ENCODE data around the gene UBE2H.

UBE2H gene

DNA sequence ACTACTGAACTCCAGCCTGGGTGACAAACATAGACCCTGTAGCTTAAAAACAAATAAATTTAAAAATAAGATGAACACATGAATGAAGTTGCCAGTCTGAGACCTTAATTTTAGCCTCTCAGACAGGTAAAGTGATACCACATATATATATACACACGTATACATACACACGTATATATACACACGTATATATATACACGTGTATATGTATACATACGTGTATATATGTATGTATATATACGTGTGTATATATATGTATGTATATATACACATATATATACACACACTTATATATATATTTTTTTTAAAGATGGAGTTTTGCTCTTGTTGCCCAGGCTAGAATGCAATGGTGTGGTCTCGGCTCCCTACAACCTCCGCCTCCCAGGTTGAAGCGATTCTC lies 62.7 kb downstream of the UBE2H start:
- no peak for DNase-seq (ENCODE audit: low read depth)
- TF ChIP-seq, protein P1, sequence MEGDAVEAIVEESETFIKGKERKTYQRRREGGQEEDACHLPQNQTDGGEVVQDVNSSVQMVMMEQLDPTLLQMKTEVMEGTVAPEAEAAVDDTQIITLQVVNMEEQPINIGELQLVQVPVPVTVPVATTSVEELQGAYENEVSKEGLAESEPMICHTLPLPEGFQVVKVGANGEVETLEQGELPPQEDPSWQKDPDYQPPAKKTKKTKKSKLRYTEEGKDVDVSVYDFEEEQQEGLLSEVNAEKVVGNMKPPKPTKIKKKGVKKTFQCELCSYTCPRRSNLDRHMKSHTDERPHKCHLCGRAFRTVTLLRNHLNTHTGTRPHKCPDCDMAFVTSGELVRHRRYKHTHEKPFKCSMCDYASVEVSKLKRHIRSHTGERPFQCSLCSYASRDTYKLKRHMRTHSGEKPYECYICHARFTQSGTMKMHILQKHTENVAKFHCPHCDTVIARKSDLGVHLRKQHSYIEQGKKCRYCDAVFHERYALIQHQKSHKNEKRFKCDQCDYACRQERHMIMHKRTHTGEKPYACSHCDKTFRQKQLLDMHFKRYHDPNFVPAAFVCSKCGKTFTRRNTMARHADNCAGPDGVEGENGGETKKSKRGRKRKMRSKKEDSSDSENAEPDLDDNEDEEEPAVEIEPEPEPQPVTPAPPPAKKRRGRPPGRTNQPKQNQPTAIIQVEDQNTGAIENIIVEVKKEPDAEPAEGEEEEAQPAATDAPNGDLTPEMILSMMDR (IDR thresholded peaks at IDR 0.05; ENCODE audit: insufficient read depth, low read depth, low read length, missing control alignments): no peak

DNA sequence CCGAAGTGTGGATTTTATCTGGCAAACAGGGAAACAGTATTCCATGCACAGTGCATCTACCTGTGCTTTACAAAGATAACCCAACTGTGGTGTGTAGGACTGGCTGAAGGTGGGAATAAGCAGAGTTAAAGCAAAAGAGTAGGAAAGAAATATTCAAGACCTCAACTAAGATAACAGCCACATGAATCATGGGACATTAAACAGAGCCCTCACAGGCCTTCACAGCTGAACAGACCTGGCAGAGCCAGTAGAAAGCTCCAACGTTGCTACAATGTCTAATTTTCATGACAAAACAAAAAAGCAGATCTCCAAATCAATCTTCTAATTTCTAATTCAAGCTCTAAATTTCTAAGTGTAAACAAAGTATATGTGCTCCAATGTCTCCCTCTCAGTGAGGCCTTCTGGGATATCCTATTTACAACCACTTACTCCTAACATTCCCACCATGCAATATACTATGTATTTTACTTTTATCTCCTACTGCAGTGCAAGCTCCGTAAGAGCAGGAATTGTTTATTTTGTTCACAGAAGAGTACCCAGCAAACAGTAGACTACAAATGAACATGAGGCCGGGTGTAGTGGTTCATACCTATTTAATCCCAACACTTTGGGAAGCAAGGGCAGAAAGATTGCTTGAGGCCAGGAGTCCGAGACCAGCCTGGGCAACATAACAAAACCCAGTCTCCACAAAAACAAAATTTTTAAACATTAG lies 63.5 kb downstream of the UBE2H start:
- H3K4me3 ChIP-seq (ENCODE audit: low read depth, low read length): no peak overlapping the region
- no peak for DNase-seq (ENCODE audit: low read depth)
- TF ChIP-seq, protein P1 (IDR thresholded peaks at IDR 0.05; ENCODE audit: insufficient read depth, low read depth, low read length, missing control alignments): no peak

More for the DNA sequence above, 62.7 kb downstream of the UBE2H start:
- H3K4me3 ChIP-seq (ENCODE audit: low read depth, low read length): no peak overlapping the region

DNA sequence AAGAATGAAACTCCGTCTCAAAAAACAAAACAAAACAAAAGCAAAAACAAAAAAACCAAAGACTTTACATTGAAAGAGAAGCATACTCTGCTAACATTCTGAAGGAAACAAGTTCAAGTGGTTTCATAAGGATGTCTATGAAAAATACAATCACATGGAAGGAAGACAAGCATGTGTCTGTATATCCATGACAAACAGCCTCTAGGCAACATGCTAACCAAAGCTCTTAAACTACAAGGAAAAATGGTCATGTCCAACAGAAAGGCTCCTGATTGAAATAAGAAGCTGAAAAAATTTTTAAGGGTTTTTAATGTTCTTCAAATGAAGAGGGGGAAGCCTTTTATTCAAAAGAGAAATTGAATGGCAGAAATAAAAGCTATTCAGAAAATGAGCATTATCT lies 64.9 kb downstream of the UBE2H start:
- TF ChIP-seq, protein P1 (IDR thresholded peaks at IDR 0.05; ENCODE audit: insufficient read depth, low read depth, low read length, missing control alignments): no peak
- DNase-seq (ENCODE audit: low read depth): no peak
- no peak overlapping the region for H3K4me3 ChIP-seq (ENCODE audit: low read depth, low read length)

DNA sequence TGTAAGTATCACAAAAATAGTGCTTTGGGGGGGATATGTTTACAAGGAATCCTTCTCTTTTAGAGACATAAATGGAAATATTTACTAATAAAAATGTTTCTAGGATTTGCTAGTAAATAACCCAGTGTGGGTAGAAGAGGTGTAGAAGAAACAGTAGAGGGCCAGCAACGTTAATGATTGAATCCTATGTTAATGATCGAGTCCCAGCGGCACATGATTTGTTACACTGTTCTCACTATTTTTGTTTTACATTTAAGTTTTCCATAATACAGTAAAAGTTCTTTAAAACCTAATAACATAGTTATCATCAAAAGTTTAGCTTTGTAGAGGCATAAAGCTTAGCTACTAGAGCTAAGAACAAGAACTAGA lies 66.0 kb downstream of the UBE2H start:
- no peak for DNase-seq (ENCODE audit: low read depth)
- TF ChIP-seq, protein P1 (IDR thresholded peaks at IDR 0.05; ENCODE audit: insufficient read depth, low read depth, low read length, missing control alignments): no peak
- no peak overlapping the region for H3K4me3 ChIP-seq (ENCODE audit: low read depth, low read length)

DNA sequence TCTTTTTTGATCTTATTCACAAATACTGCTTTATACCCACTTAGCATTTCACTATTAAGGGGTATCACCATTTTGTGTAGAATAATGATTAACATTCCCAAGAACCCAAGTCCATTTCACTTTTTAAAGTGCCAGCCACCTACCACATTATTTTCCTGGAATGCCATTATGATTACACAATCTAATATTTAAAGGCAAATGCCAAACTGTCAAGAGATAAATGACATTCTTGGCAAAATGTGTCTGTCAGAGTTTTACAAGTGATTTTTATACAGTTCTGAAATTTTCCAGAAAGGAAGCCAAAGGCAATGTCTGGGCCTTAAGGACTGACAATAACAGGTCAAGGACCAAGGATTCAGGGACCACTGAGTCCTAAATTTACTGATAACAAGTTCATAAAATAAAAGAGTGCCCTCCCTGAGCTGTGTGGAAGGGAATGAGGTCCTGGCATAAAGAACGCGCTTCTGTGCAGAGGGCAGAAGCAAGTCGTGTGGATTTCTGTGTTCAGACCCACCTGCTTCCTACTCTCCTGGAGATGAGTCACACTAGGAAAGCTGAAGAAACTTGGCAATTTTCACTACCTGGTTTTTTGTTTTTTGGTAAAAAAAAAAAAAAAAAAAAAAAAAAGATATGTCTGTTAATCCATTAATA lies 66.5 kb downstream of the UBE2H start:
- H3K4me3 ChIP-seq (ENCODE audit: low read depth, low read length): no peak overlapping the region
- TF ChIP-seq, protein P1 (IDR thresholded peaks at IDR 0.05; ENCODE audit: insufficient read depth, low read depth, low read length, missing control alignments): no peak
- no peak for DNase-seq (ENCODE audit: low read depth)

DNA sequence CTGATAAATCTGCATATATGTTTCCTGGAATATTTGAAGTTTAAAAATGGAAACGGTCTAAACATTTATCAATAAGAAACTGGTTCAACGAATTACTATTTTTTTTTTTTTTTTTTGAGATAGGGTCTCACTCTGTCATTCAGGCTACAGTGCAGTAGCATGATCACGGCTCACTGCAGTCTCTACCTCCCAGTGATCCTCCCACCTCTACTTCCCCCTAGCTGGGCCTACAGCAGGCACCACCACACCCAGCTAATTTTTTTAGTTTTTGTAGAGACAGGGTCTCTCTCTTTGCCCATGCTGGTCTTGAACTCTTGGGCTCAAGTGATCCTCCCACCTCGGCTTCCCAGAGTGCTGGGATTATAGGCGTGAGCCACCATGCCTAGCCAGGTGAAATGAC lies 68.3 kb downstream of the UBE2H start:
- no peak overlapping the region for H3K4me3 ChIP-seq (ENCODE audit: low read depth, low read length)
- TF ChIP-seq, protein P1 (IDR thresholded peaks at IDR 0.05; ENCODE audit: insufficient read depth, low read depth, low read length, missing control alignments): no peak
- DNase-seq (ENCODE audit: low read depth): no peak
